ENCODE measurements around the gene FAM149A.

FAM149A gene

DNA sequence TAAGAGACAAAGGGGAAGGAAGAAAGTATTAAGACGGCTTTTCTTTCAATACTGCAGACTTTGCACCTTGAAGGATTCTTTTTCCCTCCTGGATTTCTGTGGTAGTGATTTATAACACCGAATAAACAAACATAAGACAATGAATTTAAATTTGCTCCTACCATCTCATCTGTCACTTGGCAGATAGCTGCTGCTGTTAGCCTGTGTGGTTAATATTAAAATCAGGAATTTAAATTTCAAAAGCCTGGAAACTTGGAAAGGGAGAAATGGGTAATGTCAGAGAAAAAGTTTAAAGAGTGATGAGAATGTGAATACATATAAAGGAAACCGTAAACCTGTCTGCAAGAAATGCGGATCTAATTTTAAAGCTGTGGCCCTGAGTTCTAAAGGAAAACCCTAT, 3.4 kb downstream of the FAM149A start:
- DNase-seq = no peak

- no peak for DNase-seq
These were observed 3.9 kb downstream of the FAM149A start for GRCh38 chr4:186108391-186108790.

GRCh38 chr4:186109245-186109644, 4.7 kb downstream of the FAM149A start:
- DNase-seq = no peak

- no peak for DNase-seq
These were observed 12.2 kb downstream of the FAM149A start for GRCh38 chr4:186116697-186117096.

DNA sequence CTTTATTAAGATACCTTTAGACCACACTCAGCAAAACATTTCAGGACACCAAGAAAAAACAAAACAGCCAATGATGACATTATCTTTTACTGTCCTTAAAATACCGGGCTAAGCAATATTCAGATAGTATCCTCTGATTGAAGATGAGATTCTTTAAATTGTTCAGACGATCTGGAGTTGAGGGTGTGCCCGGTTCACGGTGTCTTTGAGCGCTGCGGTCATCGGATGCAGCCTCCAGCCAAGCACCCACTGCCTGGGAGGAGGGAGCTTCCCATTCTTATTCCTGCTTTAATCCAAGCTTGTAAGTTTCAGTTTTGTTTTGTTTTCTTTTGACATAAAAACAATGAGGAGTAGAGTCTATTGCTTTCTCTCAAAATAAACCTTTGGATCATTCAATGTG, 14.1 kb downstream of the FAM149A start:
- DNase-seq = no peak

DNA sequence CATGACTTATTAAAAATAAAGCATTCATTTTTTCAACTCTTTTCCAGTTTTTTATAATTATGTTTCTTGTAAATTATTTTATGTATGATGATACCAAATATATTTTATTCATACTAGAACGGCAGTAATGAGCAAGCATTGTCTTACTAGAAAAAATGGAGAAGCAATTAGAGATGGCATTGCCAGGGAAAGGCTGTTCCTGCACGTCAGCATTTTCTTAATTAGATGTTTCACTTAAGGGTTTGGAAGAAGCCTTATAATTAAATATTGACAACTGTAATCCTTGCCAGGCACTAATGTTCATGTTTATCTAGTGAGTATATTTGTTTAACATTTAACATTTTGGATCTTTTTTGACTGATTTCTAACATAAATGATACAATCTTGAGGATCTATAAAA, 16.6 kb downstream of the FAM149A start:
- no peak for DNase-seq

DNA sequence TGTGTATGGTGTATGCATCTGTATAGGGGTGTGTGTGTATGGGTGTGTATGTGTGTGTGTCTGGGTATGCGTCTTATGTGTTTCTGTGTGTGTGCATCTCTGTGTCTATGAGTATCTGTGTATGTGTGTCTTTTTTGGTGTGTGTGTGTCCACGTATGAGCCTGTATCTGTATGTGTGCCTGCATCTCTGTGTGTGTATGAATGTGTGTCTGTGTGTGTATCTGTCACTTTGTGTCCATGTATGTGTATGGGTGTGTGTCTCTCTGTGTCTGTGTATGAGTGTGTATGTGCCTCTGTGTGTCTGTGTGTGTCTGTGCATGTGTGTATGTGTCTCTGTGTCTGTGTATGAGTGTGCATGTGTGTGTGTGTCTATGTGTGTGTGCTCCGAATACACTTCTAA, 24.3 kb downstream of the FAM149A start:
- no peak for DNase-seq

- no peak for DNase-seq
These were observed 27.4 kb downstream of the FAM149A start for GRCh38 chr4:186131935-186132334.

- no peak for DNase-seq
These were observed 28.2 kb downstream of the FAM149A start for GRCh38 chr4:186132577-186133242.

DNA sequence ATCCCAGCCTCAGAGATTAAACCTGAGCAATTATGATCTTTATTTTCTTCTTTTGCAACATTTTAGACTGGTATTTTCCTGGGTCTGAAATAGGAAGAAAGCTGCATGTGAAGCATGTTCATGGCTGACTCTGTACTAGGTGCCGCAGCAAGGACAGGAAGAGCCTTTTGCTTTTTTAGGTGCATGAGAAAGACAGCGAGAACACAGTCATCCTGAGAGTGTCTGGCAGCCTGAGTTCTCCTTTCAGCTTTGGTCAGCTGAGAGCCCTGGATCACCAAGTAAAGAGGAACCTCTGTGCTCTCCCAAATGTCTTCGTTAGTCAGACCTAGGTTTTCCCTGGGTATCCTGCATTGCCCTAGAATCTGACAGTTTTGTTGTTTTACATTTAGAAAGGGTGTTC, 29.8 kb downstream of the FAM149A start:
- DNase-seq = peak in 1 of 2 donors; percentile 8

DNA sequence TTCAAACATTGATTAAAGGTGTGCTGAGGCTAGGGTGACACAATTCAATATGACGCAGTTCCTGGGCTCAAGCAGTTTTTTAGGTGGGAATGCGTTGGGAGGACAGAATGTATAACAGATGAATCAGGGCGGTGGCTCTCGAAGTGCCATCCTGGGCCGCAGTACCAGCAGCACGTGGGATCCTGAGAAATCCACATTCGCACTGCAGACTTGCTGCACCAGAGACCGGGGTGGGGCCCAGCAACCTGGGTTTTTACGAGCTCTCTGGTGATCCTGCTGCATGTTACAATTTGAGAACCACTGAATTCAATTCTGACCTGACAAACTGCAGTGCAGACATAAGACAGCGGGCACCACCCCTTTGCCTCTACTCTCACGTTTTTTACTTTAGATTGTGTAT, 30.4 kb downstream of the FAM149A start:
- no peak for DNase-seq

DNA sequence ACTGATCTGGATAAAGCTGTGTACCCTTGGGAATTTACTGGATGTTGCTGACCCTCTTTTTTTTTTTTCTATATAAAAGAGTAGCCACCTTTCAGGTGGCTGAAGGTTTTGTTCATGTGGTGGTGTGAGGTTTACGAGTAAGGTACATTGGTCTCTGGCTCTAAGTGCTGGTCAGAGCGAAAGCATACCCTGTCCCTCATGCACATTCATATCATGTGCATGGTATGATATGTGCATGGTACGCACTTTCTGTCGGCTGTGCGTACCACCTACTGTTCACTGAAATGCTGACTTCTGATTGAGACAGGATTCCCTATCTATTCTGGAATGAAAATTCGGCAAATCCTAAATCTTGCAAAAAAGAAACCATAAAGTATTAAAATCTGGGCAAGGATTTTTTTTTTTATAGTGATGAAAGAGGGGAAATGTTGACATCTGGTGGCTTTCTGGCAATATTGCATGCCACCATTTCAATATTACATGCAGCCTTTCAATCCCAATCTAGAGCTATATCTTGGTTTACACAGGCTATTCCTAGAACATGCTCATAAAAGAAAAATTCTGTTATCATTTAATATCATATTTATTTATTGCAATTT, 32.8 kb downstream of the FAM149A start:
- peak in 1 of 2 donors; percentile 12 for DNase-seq

DNA sequence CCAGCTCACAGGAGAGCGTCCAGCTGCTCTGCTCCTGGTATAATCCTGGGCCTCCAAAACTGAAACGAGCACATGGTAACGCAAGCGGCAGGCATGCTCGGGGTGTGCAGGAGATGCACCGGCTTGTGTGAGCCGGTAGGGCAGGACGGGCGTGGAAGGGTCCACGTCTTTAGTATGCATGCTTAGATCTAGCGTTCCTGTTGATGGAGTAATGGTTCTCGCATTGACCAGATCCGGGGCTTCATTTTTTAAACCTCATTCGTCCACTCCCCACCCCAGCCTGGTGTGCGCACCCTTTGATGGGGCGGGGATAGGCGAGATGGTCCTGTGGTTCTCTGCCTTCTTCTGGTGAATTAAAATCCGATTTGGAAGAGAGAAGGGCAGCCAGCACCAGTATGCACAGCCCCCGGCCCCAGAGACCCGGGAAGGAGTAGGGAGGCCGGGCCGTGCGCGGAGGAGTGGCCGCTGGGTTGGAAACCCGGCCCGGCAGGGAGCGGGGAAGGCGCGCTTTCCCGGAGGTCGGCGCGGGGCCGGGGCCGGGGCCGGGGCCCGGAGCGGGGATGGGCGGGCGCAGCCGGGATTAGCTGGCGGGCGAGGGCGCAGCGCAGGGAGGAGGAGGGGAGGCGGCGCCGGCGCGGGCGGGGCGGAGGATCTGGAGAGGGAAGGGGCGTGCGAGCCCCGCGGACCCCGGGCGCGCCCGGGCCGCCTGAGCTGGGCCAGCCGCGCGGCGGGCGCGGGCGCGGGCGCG, 39.9 kb downstream of the FAM149A start:
- DNase-seq = no peak

GRCh38 chr4:186144946-186145569, 40.6 kb downstream of the FAM149A start:
- DNase-seq = no peak

GRCh38 chr4:186146458-186146857, 42.0 kb downstream of the FAM149A start:
- no peak for DNase-seq

DNA sequence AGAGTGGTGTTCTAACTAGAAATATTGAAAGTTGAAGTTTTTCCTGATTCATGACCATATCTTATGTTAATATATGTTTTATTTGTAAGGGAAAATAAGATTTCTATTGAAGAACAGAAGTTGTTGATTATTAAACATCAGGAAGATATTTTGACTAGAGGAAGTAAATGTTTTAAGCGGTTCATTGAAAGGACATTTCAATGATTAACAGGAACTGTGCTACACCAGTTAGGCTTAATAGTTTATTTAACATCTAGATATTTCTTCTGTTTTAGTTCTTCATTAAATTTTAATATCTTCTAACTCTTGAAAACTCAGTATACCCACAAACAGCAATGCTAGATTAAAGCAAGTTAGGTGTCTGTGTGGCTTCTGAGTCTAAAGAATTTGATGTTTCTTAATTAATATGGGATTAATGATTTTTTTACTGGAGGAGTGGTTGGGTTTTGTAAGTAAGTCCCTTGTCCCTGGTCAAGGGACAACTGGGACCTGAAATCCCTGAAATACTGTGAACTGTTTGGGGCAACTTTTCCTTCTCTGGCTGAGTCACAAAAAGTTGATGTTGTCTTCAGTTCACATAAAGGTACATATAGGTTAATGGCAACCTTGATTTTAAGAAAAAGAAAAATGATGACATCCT, 44.0 kb downstream of the FAM149A start:
- DNase-seq = no peak

GRCh38 chr4:186149872-186150271, 45.4 kb downstream of the FAM149A start:
- no peak for DNase-seq

- DNase-seq = no peak
These were observed 46.4 kb downstream of the FAM149A start for GRCh38 chr4:186150926-186151325.

DNA sequence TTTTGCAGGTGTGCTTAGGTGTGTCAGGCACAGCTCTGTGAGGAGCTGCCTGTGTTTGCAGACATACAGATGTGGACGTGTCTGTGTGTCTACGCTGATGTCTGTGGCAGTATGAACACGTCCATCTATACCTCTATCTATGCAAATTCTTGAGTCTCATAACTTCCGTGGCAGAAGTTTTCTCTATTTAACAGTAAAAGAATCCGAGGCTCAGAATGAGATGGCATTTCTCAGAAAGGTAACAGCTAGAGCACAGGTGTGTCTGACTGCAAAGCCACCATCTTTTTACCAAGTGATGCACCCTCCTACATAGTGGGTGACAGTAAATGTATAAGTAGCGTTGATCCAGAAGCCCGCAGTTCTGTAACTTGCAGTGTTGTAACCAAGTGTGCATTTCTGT, 47.0 kb downstream of the FAM149A start:
- no peak for DNase-seq

DNA sequence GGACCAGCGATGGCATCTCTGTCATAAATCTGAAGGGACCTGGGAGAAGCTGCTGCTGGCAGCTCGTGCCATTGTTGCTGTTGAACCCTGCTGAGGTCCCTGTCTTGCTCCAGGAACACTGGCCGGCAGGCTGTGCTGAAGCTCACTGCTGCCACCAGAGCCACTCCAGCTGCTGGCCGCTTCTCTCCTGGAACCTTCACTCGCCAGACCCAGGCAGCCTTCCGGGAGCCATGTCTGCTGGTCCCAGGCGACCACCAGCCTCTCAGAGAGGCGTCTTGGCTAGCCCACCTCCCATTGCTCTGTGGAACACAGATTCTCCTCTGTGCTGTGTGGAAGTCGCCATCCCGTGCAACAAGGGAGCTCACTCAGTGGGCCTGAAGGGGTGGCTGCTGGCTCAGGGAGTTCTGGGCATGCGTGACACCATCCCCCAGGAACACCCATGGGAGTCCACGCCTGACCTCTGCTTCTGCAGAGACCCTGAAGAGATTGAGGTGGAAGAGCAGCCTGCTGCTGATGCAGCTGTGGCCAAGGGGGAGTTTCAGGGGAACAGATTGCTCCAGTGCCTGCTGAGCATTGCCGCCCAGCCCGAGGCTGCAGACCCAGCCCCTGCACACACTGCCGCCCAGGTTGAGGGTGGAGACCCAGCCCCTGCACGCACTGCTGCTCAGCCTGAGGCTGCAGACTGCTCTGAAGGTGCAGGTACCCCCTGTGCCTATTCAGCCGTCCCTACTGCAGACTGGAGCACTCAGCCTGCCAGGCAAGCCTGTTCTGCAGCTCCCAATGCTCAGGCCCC, 53.7 kb downstream of the FAM149A start:
- no peak for DNase-seq

DNA sequence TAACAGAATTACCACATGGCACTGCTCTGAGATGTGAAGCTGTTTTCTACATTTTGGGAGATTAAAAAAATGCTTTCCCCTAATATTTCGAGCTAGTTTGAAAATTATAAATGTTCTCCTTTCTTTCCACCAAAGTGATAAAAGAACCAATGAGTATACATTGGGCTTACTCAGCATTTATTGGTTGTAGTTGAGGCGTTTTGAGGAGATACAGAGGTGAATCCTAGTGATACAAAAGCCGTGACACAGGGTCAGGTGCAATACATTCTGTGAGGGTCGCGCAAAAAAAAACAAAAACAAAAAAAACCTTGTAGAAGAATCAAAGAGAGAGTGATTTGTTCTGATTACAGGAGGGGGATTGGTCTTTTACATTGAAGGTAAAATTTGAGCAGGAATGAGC, 54.5 kb downstream of the FAM149A start:
- no peak for DNase-seq

DNA sequence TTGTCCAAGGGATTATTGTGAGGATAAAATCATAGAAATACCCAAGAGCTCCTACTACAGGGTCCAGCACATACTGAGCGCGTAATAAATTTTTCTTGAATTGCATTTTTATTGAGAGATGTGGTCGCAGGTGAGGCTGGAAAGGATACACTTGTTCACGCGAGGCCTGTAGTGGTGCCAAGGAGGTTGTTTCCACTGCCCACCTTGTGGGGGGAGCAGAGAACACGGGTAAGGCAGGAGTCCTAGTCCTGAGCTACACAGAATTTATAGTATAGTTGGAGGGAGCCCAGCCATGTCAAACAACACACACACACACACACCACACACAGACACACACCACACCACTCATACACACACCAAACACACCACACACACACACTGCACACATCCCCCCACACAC, 55.1 kb downstream of the FAM149A start:
- no peak for DNase-seq
